Aorta (tissue), 4 donors: ENCODE results near the gene ROPN1L. TPM values are rescaled to one million over a fixed set of nuclear protein-coding genes. Genes with fewer than 3 reads are reported as not detected.

ENCODE experiments used
- microRNA-seq, 2 donors: library from miRNA; unstranded; fragments of <30 nt; microRNA quantifications; one replicate each; pipeline ENCODE4 v1.2.0, GENCODE V29; 2020
- polyA plus RNA-seq, 2 donors: library from polyadenylated mRNA; stranded (reverse); fragments of 200-250 nt; gene quantifications; one replicate each; pipeline ENCODE4 v1.2.3, GENCODE V29; 2013
- total RNA-seq, 2 donors: library from RNA; stranded (reverse); fragmentation: NEBNext Ultra II Directional; extraction: Animal tissue kit (Norgen Biotek cat#: 25700); gene quantifications; one replicate each; pipeline ENCODE4 v1.2.1, GENCODE V29; 2021
- donor health status: healthy with polysubstance abuse.
- donor health status: Bipolar disorder and iron deficiency.
- donor health status: DM: no; HTN: no; CAD: no.
- donor health status: DM: yes; HTN: yes; CAD: no.

Gene ROPN1L
- total and polyA plus RNA-seq, 4 donors, result 0.68 to 0.88 TPM; not detected in 2

Small RNA genes within 50 kb of the gene (microRNA-seq; reads per million reads assigned to microRNA genes)
- 0 reads per million in 2 donors for gene MIR6131

Other genes starting within 250 kb of the ROPN1L start
- gene ATPSCKMT, start 192.0 kb upstream of the ROPN1L start, total RNA-seq, result 10 to 100 TPM in 1 of 2 donors, 1 to 10 TPM in 1; 6.8 to 13.2 TPM
- gene ATPSCKMT, start 192.0 kb upstream of the ROPN1L start, polyA plus RNA-seq, result 10 to 100 TPM in 1 of 2 donors, 1 to 10 TPM in 1; 9.9 to 10.8 TPM
- gene CCT5, start 191.6 kb upstream of the ROPN1L start, total RNA-seq, result 100 to 1,000 TPM in 1 of 2 donors, 10 to 100 TPM in 1; 84.4 to 104 TPM
- 10 to 100 TPM; 72.1 to 74.9 TPM for gene CCT5, start 191.6 kb upstream of the ROPN1L start, polyA plus RNA-seq
- 10 to 100 TPM in 1 of 2 donors, 1 to 10 TPM in 1; 7.5 to 20.2 TPM for gene CMBL, start 134.0 kb upstream of the ROPN1L start, total RNA-seq
- 10 to 100 TPM; 19.5 to 76.4 TPM for gene CMBL, start 134.0 kb upstream of the ROPN1L start, polyA plus RNA-seq
- 100 to 1,000 TPM; 147 to 153 TPM for gene MARCHF6, start 88.2 kb upstream of the ROPN1L start, total RNA-seq
- 10 to 100 TPM; 27.7 to 73.9 TPM for gene MARCHF6, start 88.2 kb upstream of the ROPN1L start, polyA plus RNA-seq
- gene ANKRD33B, start 122.2 kb downstream of the ROPN1L start, total RNA-seq, result 1 to 10 TPM; 3.3 to 4.9 TPM
- 1 to 10 TPM in 1 of 2 donors, under 1 TPM in 1; 0.75 to 3.2 TPM for gene ANKRD33B, start 122.2 kb downstream of the ROPN1L start, polyA plus RNA-seq